HCT116 (cell line): Measurements from ENCODE around the gene SLC50A1. TPM values are rescaled to one million over a fixed set of nuclear protein-coding genes. Genes with fewer than 3 reads are reported as not detected.

ENCODE experiments used
- ATAC-seq: fragments of 200-7000 bp; cut with Tn5 transposase; 2 replicates; pipeline ENCODE4 v1.9.1; 2020; ENCODE audit warnings: mild to moderate bottlenecking, moderate library complexity
- BruUV-seq: library from RNA; stranded (reverse); fragments of 400-500 nt; replicated peaks from 2 replicates; lab custom pipeline; 2021; lab: Mats Ljungman, UMichigan
- CTCF ChIA-PET: fragments of 300-600 bp; sonication (Branson Sonifier 250); formaldehyde crosslinking; loops from one replicate; lab custom pipeline; 2021; ENCODE audit warnings: antibody characterized with exemption; lab: Charles Lee
- POLR2A ChIA-PET: fragments of 300-600, 350-600 bp; sonication (Branson Sonifier 250); formaldehyde crosslinking; loops from one replicate; lab custom pipeline; 2021; ENCODE audit warnings: antibody characterized with exemption; lab: Charles Lee
- RAD21 ChIA-PET, 2 experiments: fragments of 300-600 bp; sonication (Branson Sonifier 250); formaldehyde crosslinking; loops; one replicate each; lab custom pipeline; 2023; ENCODE audit warnings: low total read pairs in 2 of 2; ENCODE audit not compliant: uncharacterized antibody in 2 of 2, unreplicated experiment in 2 of 2, low non-redundant PET in 1 of 2; lab: Charles Lee
- DNase-seq: peaks from one replicate; pipeline ENCODE4 v3.0.0-alpha.2; 2010; ENCODE audit warnings: low read depth, low spot score
- H2AFZ ChIP-seq: fragments of 200-600 bp; shearing (Covaris generic), sonication (generic); 2 replicates; pipeline ENCODE4 v1.6.1; 2017; ENCODE audit warnings: low read depth, mixed run types, mixed read lengths, antibody characterized with exemption, low read length; ENCODE audit not compliant: poor library complexity, severe bottlenecking
- H3K27ac ChIP-seq: 2 replicates; pipeline ENCODE4 v1.5.1; 2012; ENCODE audit warnings: low read depth, low read length
- H3K27me3 ChIP-seq: fragments of 200-600 bp; sonication (generic); 2 replicates; pipeline ENCODE4 v1.6.1; 2016; ENCODE audit warnings: mixed run types, low read length, mixed read lengths; ENCODE audit not compliant: insufficient read depth
- H3K36me3 ChIP-seq, 2 experiments: fragments of 200-500 bp in 1 of 2; fragments of 200-600 bp in 1 of 2; sonication (Bioruptor generic) in 1 of 2; sonication (generic) in 1 of 2; 2 replicates each; pipeline versions ENCODE4 v1.5.1 to v1.6.1; 2014 to 2016; ENCODE audit warnings: low read length in 2 of 2, inconsistent platforms in 1 of 2, mixed read lengths in 1 of 2, mixed run types in 1 of 2; ENCODE audit not compliant: insufficient read depth in 2 of 2, control insufficient read depth in 1 of 2
- H3K4me1 ChIP-seq, 2 experiments: fragments of 200-600 bp in 1 of 2; sonication (generic) in 1 of 2; 2 replicates each; pipeline versions ENCODE4 v1.5.1 to v1.6.1; 2012 to 2017; ENCODE audit warnings: low read length in 2 of 2, inconsistent platforms in 1 of 2, mild to moderate bottlenecking in 1 of 2, mixed read lengths in 1 of 2, mixed run types in 1 of 2, moderate library complexity in 1 of 2; ENCODE audit not compliant: insufficient read depth in 2 of 2, control insufficient read depth in 1 of 2
- H3K4me2 ChIP-seq: fragments of 200-600 bp; sonication (generic); 2 replicates; pipeline ENCODE4 v1.6.1; 2017; ENCODE audit warnings: mixed run types, low read length, mixed read lengths
- H3K4me3 ChIP-seq, 2 experiments: fragments of 200-600 bp in 1 of 2; sonication (generic) in 1 of 2; replicated peaks in 1 of 2; 2 replicates each; pipeline ENCODE4 v1.5.1; 2011 to 2016; ENCODE audit warnings: low read length in 2 of 2, control low read depth in 1 of 2, low read depth in 1 of 2, mild to moderate bottlenecking in 1 of 2, mixed read lengths in 1 of 2, mixed run types in 1 of 2
- H3K79me2 ChIP-seq: fragments of 200-600 bp; sonication (generic); 2 replicates; pipeline ENCODE4 v1.6.1; 2017; ENCODE audit warnings: mild to moderate bottlenecking, mixed run types, low read length, moderate library complexity, mixed read lengths; ENCODE audit not compliant: insufficient read depth
- H3K9ac ChIP-seq: fragments of 200-600 bp; sonication (generic); 2 replicates; pipeline ENCODE4 v1.6.1; 2016; ENCODE audit warnings: low read length, mixed read lengths
- H3K9me2 ChIP-seq: fragments of 200-600 bp; sonication (generic), shearing (Covaris generic); 2 replicates; pipeline ENCODE4 v1.6.1; 2017; ENCODE audit warnings: mixed run types, mild to moderate bottlenecking, moderate library complexity; ENCODE audit not compliant: insufficient read depth
- H3K9me3 ChIP-seq, 2 experiments: fragments of 200-500 bp in 1 of 2; fragments of 200-600 bp in 1 of 2; sonication (Bioruptor generic) in 1 of 2; sonication (generic) in 1 of 2; 2 replicates each; pipeline ENCODE4 v1.6.1; 2014 to 2017; ENCODE audit warnings: low read length in 2 of 2, mixed read lengths in 2 of 2, inconsistent platforms in 1 of 2, low read depth in 1 of 2, mild to moderate bottlenecking in 1 of 2, mixed run types in 1 of 2, moderate library complexity in 1 of 2; ENCODE audit not compliant: control insufficient read depth in 1 of 2, insufficient read depth in 1 of 2
- H4K20me1 ChIP-seq: fragments of 200-600 bp; sonication (generic), shearing (Covaris generic); 2 replicates; pipeline ENCODE4 v1.6.1; 2017; ENCODE audit warnings: mixed run types, mild to moderate bottlenecking, moderate library complexity; ENCODE audit not compliant: insufficient read depth
- ATF3 ChIP-seq: IDR thresholded peaks from 2 replicates; pipeline ENCODE4 v1.6.1; 2012
- CBX3 ChIP-seq: IDR thresholded peaks from 2 replicates; pipeline ENCODE4 v1.6.1; 2012; ENCODE audit warnings: low read depth
- CEBPB ChIP-seq: IDR thresholded peaks from 2 replicates; pipeline ENCODE4 v1.6.1; 2012; ENCODE audit warnings: low read depth
- CTCF ChIP-seq, 3 experiments: fragments of 200-600 bp in 1 of 3; sonication (generic) in 1 of 3; IDR thresholded peaks in 2 of 3; conservative IDR thresholded peaks in 1 of 3; 2 replicates each; pipeline ENCODE4 v1.5.1; 2012 to 2017; ENCODE audit warnings: low read depth in 2 of 3, low read length in 2 of 3, antibody characterized with exemption in 1 of 3, borderline replicate concordance in 1 of 3, control low read depth in 1 of 3, mild to moderate bottlenecking in 1 of 3, mixed read lengths in 1 of 3, mixed run types in 1 of 3, moderate library complexity in 1 of 3; ENCODE audit not compliant: insufficient read depth in 1 of 3
- EZH2 ChIP-seq: fragments of 200-600 bp; sonication (generic); IDR thresholded peaks from 2 replicates; pipeline ENCODE4 v1.6.1; 2017; ENCODE audit warnings: antibody characterized with exemption, mixed run types
- FOSL1 ChIP-seq: IDR thresholded peaks from 2 replicates; pipeline ENCODE4 v1.6.1; 2012; ENCODE audit warnings: low read depth
- JUND ChIP-seq: IDR thresholded peaks from 2 replicates; pipeline ENCODE4 v1.6.1; 2012
- MAX ChIP-seq: IDR thresholded peaks from 2 replicates; pipeline ENCODE4 v1.6.1; 2012
- POLR2A ChIP-seq: IDR thresholded peaks from 2 replicates; pipeline ENCODE4 v1.7.0; 2011; ENCODE audit warnings: borderline replicate concordance; ENCODE audit not compliant: insufficient read depth, insufficient read length; ENCODE audit errors: extremely low read depth
- POLR2AphosphoS5 ChIP-seq: IDR thresholded peaks from 2 replicates; pipeline ENCODE4 v1.6.1; 2011; ENCODE audit warnings: mild to moderate bottlenecking, low read depth, low read length, moderate library complexity
- REST ChIP-seq: IDR thresholded peaks from 2 replicates; pipeline ENCODE4 v1.6.1; 2012; ENCODE audit warnings: low read depth
- SIN3A ChIP-seq: IDR thresholded peaks from 2 replicates; pipeline ENCODE4 v1.6.1; 2012; ENCODE audit warnings: low read depth
- TCF7L2 ChIP-seq: IDR thresholded peaks from 2 replicates; pipeline ENCODE4 v1.7.0; 2011; ENCODE audit warnings: borderline replicate concordance, inconsistent platforms; ENCODE audit not compliant: insufficient read depth, insufficient read length; ENCODE audit errors: extremely low read depth
- YY1 ChIP-seq: IDR thresholded peaks from 2 replicates; pipeline ENCODE4 v1.6.1; 2011; ENCODE audit warnings: low read length, low read depth, moderate library complexity, mild to moderate bottlenecking; ENCODE audit not compliant: insufficient replicate concordance; ENCODE audit errors: extremely low read depth
- ZNF274 ChIP-seq: fragments of 200-500 bp; sonication (Bioruptor generic); IDR thresholded peaks from 2 replicates; pipeline ENCODE4 v1.6.1; 2014; ENCODE audit warnings: mild to moderate bottlenecking, low read depth, low read length, inconsistent platforms
- intact Hi-C: fragments of 100-400 bp; cut with micrococcal nuclease; formaldehyde crosslinking; loops from 2 replicates; pipeline ENCODE4 v1.10.0; 2022
- total RNA-seq: library from RNA; stranded (reverse); gene quantifications from one replicate; pipeline ENCODE4 v1.2.1, GENCODE V29; 2021; ENCODE audit not compliant: unreplicated experiment

The SLC50A1 gene
- total RNA-seq, 1 experiment from 2014 or later, result 49.9 TPM

- Histone ChIP-seq H3K36me3 (peaks cover 2 to 7% of the 10 kb centered on the region in 2 experiments; a peak in 3 of 4 replicates), H4K20me1 (no peaks in the 10 kb centered on the region), H3K4me1 (peaks cover 9 to 19% of the 10 kb centered on the region in 2 experiments; a peak in 2 of 4 replicates), H3K9me2 (no peaks in the 10 kb centered on the region), H2AFZ (peak overlapping the region; percentile 91), H3K79me2 (peaks cover 19% of the 10 kb centered on the region), H3K4me3 (peak overlapping the region; percentile 41 to 59), H3K9ac (peak overlapping the region; percentile 50), H3K27ac (peak overlapping the region; percentile 48), H3K9me3 (no peaks in the 10 kb centered on the region), H3K4me2 (peak overlapping the region; percentile 94), H3K27me3 (no peaks in the 10 kb centered on the region)
- TF ChIP-seq SIN3A, result no peak
- peak; percentile 47 for TF ChIP-seq TCF7L2
- TF ChIP-seq CBX3, result no peak
- no peak for TF ChIP-seq FOSL1
- no peak for TF ChIP-seq REST
- no peak for TF ChIP-seq CEBPB
- TF ChIP-seq ZNF274, result no peak
- TF ChIP-seq CTCF (IDR thresholded peaks at IDR 0.05 in 2 of 3, conservative IDR thresholded peaks at IDR 0.05 in 1 of 3; ENCODE audit: borderline replicate concordance in 1 of 3, insufficient read depth in 1 of 3, low read depth in 2 of 3, low read length in 2 of 3), result peak in 2 of 3 experiments; percentile 88 to 95; a peak in 4 of 6 replicates
- TF ChIP-seq YY1, result no peak
- no peak for TF ChIP-seq JUND
- TF ChIP-seq EZH2, result no peak
- TF ChIP-seq POLR2AphosphoS5, result peak; percentile 52; the same call in 1 of the 2 replicates
- no peak for TF ChIP-seq MAX
- no peak for TF ChIP-seq POLR2A
- TF ChIP-seq ATF3, result no peak
- BruUV-seq, result no TSS peak
- ChIA-PET CTCF (interaction anchor here (0.6 to 3.1 kb wide), 33 partner anchors 9 to 166 kb away, joined by 3 to 163 read pairs (median 4); partner anchors contain the start of genes ADAM15, DPM3, EFNA3 and EFNA4), RAD21 (interaction anchor here (0.6 to 1.7 kb wide), 10 partner anchors 27 to 82 kb away, joined by 3 to 35 read pairs (median 6); partner anchors contain the start of genes DPM3 (in 1 of the 2) and SLC50A1 (in 1 of the 2)), POLR2A (interaction anchor here (0.8 to 1.5 kb wide), 4 partner anchors 13 to 92 kb away, joined by 3 to 7 read pairs (median 5); no protein-coding TSS in a partner anchor)
- ATAC-seq (peak; percentile 88), DNase-seq (peak; percentile 89)
- intact Hi-C loops, result loop anchor here (1.0 to 5.0 kb wide), 3 partner anchors 33 to 76 kb away; partner anchors contain the start of gene SLC50A1
These were observed 31.8 kb downstream of the SLC50A1 start for GRCh38 chr1:155167166-155168104.
